ENCODE results near the gene MUTYH.

- TF ChIP-seq HDAC2 (IDR thresholded peaks at IDR 0.05) = no peak
- TF ChIP-seq ELF1 (tag; IDR thresholded peaks at IDR 0.05) = no peak
- no peak for TF ChIP-seq RAD51 (IDR thresholded peaks at IDR 0.05; ENCODE audit: borderline replicate concordance, low read depth)
- TF ChIP-seq, protein P1, sequence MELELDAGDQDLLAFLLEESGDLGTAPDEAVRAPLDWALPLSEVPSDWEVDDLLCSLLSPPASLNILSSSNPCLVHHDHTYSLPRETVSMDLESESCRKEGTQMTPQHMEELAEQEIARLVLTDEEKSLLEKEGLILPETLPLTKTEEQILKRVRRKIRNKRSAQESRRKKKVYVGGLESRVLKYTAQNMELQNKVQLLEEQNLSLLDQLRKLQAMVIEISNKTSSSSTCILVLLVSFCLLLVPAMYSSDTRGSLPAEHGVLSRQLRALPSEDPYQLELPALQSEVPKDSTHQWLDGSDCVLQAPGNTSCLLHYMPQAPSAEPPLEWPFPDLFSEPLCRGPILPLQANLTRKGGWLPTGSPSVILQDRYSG (tag; conservative IDR thresholded peaks at IDR 0.05; ENCODE audit: low read depth) = no peak
These were observed 8.5 kb downstream of the MUTYH start for GRCh38 chr1:45331436-45332345.

All from K562 (cell line).